Liver (tissue), 9 donors: Measurements from ENCODE around the gene DIPK1B. TPM values are rescaled to one million over a fixed set of nuclear protein-coding genes. Genes with fewer than 3 reads are reported as not detected.
"Not testable (repeated sequence)": the region's sequence is repeated elsewhere in the genome, so short reads cannot be mapped to it uniquely, and the experiment has no call there.

Experiments used
- DNase-seq: peaks from one replicate; pipeline ENCODE4 v3.0.0-alpha.2; 2017; ENCODE audit warnings: low spot score
- H3K27ac ChIP-seq, 2 donors: one replicate each; pipeline ENCODE4 v1.7.0; 2013; ENCODE audit warnings: inconsistent platforms in 2 of 2, low read length in 2 of 2, control low read depth in 1 of 2, low read depth in 1 of 2, mild to moderate bottlenecking in 1 of 2
- H3K27me3 ChIP-seq, 4 donors: one replicate each; pipeline versions ENCODE4 v1.6.1 to v1.7.0; 2013; ENCODE audit warnings: low read length in 3 of 4, inconsistent platforms in 1 of 4, mild to moderate bottlenecking in 1 of 4, moderate library complexity in 1 of 4; ENCODE audit not compliant: control insufficient read depth in 4 of 4, insufficient read depth in 4 of 4
- H3K36me3 ChIP-seq, 4 donors: one replicate each; pipeline versions ENCODE4 v1.6.1 to v1.7.0; 2013; ENCODE audit warnings: low read length in 3 of 4, mild to moderate bottlenecking in 3 of 4, low read depth in 1 of 4, moderate library complexity in 1 of 4; ENCODE audit not compliant: control insufficient read depth in 4 of 4, insufficient read depth in 3 of 4
- H3K4me1 ChIP-seq, 4 donors: one replicate each; pipeline versions ENCODE4 v1.6.1 to v1.7.0; 2013; ENCODE audit warnings: low read length in 3 of 4, mild to moderate bottlenecking in 3 of 4, moderate library complexity in 1 of 4; ENCODE audit not compliant: control insufficient read depth in 4 of 4, insufficient read depth in 4 of 4
- H3K4me3 ChIP-seq, 3 donors: one replicate each; pipeline versions ENCODE4 v1.6.1 to v1.7.0; 2013; ENCODE audit warnings: low read length in 3 of 3, control low read depth in 1 of 3, low read depth in 1 of 3, mild to moderate bottlenecking in 1 of 3
- H3K9ac ChIP-seq, 2 donors: one replicate each; pipeline ENCODE4 v1.7.0; 2013; ENCODE audit warnings: low read length in 2 of 2, mild to moderate bottlenecking in 2 of 2, moderate library complexity in 2 of 2, control low read depth in 1 of 2, low read depth in 1 of 2
- H3K9me3 ChIP-seq, 4 donors: one replicate each; pipeline versions ENCODE4 v1.6.1 to v1.7.0; 2013; ENCODE audit warnings: low read length in 3 of 4; ENCODE audit not compliant: control insufficient read depth in 4 of 4
- FOXA1 ChIP-seq: IDR thresholded peaks from 2 replicates; pipeline ENCODE4 v1.6.1; 2016; ENCODE audit warnings: antibody characterized with exemption
- FOXA2 ChIP-seq: IDR thresholded peaks from 2 replicates; pipeline ENCODE4 v1.6.1; 2016; ENCODE audit warnings: antibody characterized with exemption
- GABPA ChIP-seq, 2 donors: IDR thresholded peaks in 1 of 2; conservative IDR thresholded peaks in 1 of 2; 2 replicates each; pipeline ENCODE4 v1.6.1; 2016; ENCODE audit warnings: antibody characterized with exemption in 2 of 2, mild to moderate bottlenecking in 1 of 2, moderate library complexity in 1 of 2
- HNF4A ChIP-seq, 2 donors: conservative IDR thresholded peaks; 2 replicates each; pipeline ENCODE4 v1.6.1; 2016; ENCODE audit warnings: antibody characterized with exemption in 2 of 2, mild to moderate bottlenecking in 2 of 2
- HNF4G ChIP-seq: IDR thresholded peaks from 2 replicates; pipeline ENCODE4 v1.6.1; 2016; ENCODE audit warnings: antibody characterized with exemption
- JUND ChIP-seq, 2 donors: IDR thresholded peaks; 2 replicates each; pipeline ENCODE4 v1.6.1; 2016; ENCODE audit warnings: antibody characterized with exemption in 2 of 2
- RAD21 ChIP-seq, 2 donors: IDR thresholded peaks; 2 replicates each; pipeline ENCODE4 v1.6.1; 2016; ENCODE audit warnings: antibody characterized with exemption in 2 of 2, mild to moderate bottlenecking in 2 of 2
- SP1 ChIP-seq: IDR thresholded peaks from 2 replicates; pipeline ENCODE4 v1.6.1; 2018; ENCODE audit warnings: antibody characterized with exemption, mild to moderate bottlenecking
- TAF1 ChIP-seq: conservative IDR thresholded peaks from 2 replicates; pipeline ENCODE4 v1.6.1; 2016; ENCODE audit warnings: antibody characterized with exemption, mild to moderate bottlenecking
- YY1 ChIP-seq: IDR thresholded peaks from 2 replicates; pipeline ENCODE4 v1.6.1; 2016; ENCODE audit warnings: antibody characterized with exemption, mild to moderate bottlenecking
- WGBS: extraction: QIAGEN DNeasy Blood & Tissue Kit; methylation state at CpG from one replicate; pipeline ENCODE4 v1.1.7; 2013; 5-methylcytosine and 5-hydroxymethylcytosine counted together
- polyA plus RNA-seq, 2 donors: library from polyadenylated mRNA; stranded (reverse) in 1 of 2; unstranded in 1 of 2; fragments of 200-250 nt in 1 of 2; fragments of >200 nt in 1 of 2; fragmentation: Nextera tagmentation in 1 of 2; extraction: Ambion mirVana in 1 of 2; gene quantifications; one replicate each; pipeline versions ENCODE4 v1.2.1 to v1.2.3, GENCODE V29; 2013 to 2015
- total RNA-seq, 2 donors: library from RNA; depleted of rRNA; stranded (reverse); fragments of >200 nt; gene quantifications; one replicate each; pipeline ENCODE4 v1.2.3, GENCODE V29; 2014
- TF ChIP-seq, protein P1 (sequence below): fragments of 150-350 bp; IDR thresholded peaks from 2 replicates; pipeline ENCODE4 v1.5.1; 2017; ENCODE audit warnings: improper control_type of control experiment, low read depth, low read length; ENCODE audit not compliant: missing input control
- TF ChIP-seq, protein P2 (sequence below): IDR thresholded peaks from 2 replicates; pipeline ENCODE4 v1.6.1; 2016; ENCODE audit warnings: antibody characterized with exemption
- TF ChIP-seq, protein P3 (sequence below): IDR thresholded peaks from 2 replicates; pipeline ENCODE4 v1.6.1; 2016; ENCODE audit warnings: antibody characterized with exemption, mild to moderate bottlenecking
- donor health status: healthy.
- donor health status: healthy.
- donor health status: healthy.
- donor health status: healthy.
- donor health status: healthy.

DIPK1B gene
- total and polyA plus RNA-seq, 4 donors = 2.3 to 19.7 (median 5.2) TPM

DNA sequence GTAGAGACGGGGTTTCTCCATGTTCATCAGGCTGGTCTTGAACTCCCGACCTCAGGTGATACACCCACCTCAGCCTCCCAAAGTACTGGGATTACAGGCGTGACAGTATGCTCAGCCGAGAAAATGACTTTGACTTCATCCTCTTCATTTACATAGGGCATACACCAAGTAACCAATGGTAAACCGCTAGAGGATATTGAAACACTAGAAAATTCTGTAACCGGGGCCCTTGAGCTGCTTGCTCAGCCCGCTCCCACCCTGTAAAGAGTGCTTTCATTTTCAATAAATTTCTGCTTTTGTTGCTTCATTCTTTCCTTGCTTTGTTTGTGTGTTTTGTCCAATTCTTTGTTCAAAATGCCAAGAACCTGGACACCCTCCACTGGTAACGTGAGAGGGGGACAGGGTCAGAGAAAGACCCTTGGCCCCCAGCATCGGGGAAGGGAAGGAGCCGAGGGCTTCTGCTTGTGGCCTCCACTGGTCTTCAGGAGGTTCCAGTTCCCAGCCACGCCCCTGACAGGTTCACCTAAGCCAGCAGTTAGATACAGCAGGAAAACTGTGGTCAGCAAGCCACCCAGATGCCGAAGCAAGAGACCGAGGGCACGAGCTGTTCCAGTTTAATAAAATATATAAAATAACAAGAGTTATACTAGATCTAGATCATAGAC lies 53.5 kb downstream of the DIPK1B start:
- not testable (repeated sequence) for H3K4me3 ChIP-seq, H3K4me1 ChIP-seq, H3K27me3 ChIP-seq, DNase-seq, H3K27ac ChIP-seq, H3K9me3 ChIP-seq, H3K9ac ChIP-seq, H3K36me3 ChIP-seq
- 77% methylated on average over 14 of the region's 14 CpGs for WGBS

DNA sequence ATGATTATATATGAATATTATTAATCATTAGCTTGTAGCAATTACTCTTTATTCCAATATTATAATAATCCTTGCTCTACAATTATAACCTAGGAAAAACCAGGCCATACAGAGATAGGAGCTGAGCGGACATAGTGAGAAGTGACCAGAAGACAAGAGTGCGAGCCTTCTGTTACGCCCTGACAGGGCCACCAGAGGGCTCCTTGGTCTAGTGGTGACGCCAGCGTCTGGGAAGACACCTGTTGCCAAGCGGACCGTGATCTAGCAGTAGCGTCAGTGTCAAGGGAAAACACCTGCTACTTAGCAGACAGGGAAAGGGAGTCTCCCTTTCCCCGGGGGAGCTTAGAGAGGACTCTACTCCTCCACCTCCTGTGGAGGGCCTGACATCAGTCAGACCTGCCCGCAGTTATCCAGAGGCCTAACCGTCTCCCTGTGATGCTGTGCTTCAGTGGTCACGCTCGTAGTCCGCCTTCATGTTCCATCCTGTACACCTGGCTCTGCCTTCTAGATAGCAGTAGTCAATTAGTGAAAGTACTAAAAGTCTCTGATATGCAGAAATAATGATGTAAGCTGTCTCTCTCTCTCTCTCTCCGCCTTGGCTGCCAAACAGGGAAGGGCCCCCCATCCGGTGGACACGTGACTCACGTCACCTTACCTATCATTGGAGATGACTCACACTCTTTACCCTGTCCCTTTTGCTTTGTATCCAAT lies 54.2 kb downstream of the DIPK1B start:
- TF ChIP-seq RAD21 (IDR thresholded peaks at IDR 0.05) = peak in 1 of 2 donors; percentile 52
- 48% methylated on average over 17 of the region's 18 CpGs for WGBS
- DNase-seq = not testable (repeated sequence)

DNA sequence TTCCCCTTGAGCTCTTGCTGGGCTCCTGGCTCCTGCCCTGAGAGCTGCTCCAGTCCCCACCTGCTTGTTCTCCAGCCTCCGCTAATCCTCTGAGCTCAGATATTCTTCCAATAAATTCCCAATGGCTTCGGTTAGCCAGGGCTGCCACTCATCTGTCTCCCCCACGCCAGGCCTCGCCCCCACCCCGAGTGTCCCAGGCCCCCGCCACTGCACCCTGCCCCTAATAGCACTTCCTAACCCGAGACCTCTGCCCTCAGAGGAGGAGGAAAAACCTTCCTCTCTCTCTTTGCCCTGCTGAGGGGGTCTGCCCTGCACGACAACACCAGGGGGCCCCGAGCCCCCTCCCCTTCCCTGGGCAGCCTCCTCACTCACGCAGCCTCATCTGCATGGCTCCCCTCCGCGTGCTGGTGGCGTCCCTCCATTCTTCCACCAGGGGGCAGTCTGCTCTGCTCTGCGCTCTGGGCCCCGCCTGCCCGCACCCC lies 57.4 kb downstream of the DIPK1B start:
- TF ChIP-seq, protein P1, sequence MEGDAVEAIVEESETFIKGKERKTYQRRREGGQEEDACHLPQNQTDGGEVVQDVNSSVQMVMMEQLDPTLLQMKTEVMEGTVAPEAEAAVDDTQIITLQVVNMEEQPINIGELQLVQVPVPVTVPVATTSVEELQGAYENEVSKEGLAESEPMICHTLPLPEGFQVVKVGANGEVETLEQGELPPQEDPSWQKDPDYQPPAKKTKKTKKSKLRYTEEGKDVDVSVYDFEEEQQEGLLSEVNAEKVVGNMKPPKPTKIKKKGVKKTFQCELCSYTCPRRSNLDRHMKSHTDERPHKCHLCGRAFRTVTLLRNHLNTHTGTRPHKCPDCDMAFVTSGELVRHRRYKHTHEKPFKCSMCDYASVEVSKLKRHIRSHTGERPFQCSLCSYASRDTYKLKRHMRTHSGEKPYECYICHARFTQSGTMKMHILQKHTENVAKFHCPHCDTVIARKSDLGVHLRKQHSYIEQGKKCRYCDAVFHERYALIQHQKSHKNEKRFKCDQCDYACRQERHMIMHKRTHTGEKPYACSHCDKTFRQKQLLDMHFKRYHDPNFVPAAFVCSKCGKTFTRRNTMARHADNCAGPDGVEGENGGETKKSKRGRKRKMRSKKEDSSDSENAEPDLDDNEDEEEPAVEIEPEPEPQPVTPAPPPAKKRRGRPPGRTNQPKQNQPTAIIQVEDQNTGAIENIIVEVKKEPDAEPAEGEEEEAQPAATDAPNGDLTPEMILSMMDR = peak; percentile 43
- TF ChIP-seq RAD21 (IDR thresholded peaks at IDR 0.05) = peak in 1 of 2 donors; percentile 11
- TF ChIP-seq FOXA1 = no peak
- no peak overlapping the region for H3K9ac ChIP-seq

More for the DNA sequence above, 54.2 kb downstream of the DIPK1B start:
- not testable (repeated sequence) for H3K9me3 ChIP-seq, H3K4me3 ChIP-seq, H3K27me3 ChIP-seq, H3K9ac ChIP-seq, H3K27ac ChIP-seq, H3K4me1 ChIP-seq, H3K36me3 ChIP-seq

DNA sequence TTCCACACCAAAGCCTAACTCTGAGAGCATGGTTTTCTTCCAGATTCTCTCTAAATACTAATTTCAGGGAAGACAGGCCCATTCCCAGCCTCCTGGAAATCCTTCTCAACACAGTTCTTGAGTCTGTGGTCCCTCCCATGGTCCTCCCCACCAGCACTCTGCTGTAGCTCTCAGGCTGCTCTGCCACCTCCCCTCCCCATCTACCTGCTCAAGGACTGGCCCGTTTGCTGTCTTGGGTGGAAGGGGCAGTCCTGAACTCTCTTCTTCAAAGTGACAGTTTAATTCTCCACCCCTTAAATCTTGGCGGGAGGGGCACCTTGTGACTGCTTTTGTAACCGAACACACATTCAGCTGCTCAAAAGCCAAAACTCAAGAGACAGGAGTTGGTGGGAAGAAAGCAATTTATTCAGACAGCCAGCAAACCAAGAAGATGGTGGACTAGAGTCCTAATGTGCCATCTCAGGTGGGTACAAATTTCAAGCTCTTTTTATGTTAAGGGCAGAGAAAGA lies 59.6 kb downstream of the DIPK1B start:
- DNase-seq = no peak
- no peaks in the 10 kb centered on the region for H3K36me3 ChIP-seq
- no peak overlapping the region for H3K4me3 ChIP-seq
- peaks cover 4 to 8% (median 5%) of the 10 kb centered on the region in 4 donors for H3K9me3 ChIP-seq
- WGBS = 86% methylated on average over 3 of the region's 3 CpGs
- no peaks in the 10 kb centered on the region for H3K4me1 ChIP-seq
- no peaks in the 10 kb centered on the region for H3K27me3 ChIP-seq
- no peak overlapping the region for H3K27ac ChIP-seq
- no peak overlapping the region for H3K9ac ChIP-seq
- TF ChIP-seq TAF1 = no peak
- no peak for TF ChIP-seq YY1
- TF ChIP-seq, protein P1 = no peak
- TF ChIP-seq SP1 = no peak
- TF ChIP-seq FOXA1 = no peak
- no peak for TF ChIP-seq HNF4A (conservative IDR thresholded peaks at IDR 0.05)
- no peak for TF ChIP-seq RAD21 (IDR thresholded peaks at IDR 0.05)
- TF ChIP-seq, protein P2, sequence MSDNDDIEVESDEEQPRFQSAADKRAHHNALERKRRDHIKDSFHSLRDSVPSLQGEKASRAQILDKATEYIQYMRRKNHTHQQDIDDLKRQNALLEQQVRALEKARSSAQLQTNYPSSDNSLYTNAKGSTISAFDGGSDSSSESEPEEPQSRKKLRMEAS = no peak
- no peak for TF ChIP-seq GABPA (IDR thresholded peaks at IDR 0.05 in 1 of 2, conservative IDR thresholded peaks at IDR 0.05 in 1 of 2)
- no peak for TF ChIP-seq FOXA2
- no peak for TF ChIP-seq HNF4G
- TF ChIP-seq, protein P3, sequence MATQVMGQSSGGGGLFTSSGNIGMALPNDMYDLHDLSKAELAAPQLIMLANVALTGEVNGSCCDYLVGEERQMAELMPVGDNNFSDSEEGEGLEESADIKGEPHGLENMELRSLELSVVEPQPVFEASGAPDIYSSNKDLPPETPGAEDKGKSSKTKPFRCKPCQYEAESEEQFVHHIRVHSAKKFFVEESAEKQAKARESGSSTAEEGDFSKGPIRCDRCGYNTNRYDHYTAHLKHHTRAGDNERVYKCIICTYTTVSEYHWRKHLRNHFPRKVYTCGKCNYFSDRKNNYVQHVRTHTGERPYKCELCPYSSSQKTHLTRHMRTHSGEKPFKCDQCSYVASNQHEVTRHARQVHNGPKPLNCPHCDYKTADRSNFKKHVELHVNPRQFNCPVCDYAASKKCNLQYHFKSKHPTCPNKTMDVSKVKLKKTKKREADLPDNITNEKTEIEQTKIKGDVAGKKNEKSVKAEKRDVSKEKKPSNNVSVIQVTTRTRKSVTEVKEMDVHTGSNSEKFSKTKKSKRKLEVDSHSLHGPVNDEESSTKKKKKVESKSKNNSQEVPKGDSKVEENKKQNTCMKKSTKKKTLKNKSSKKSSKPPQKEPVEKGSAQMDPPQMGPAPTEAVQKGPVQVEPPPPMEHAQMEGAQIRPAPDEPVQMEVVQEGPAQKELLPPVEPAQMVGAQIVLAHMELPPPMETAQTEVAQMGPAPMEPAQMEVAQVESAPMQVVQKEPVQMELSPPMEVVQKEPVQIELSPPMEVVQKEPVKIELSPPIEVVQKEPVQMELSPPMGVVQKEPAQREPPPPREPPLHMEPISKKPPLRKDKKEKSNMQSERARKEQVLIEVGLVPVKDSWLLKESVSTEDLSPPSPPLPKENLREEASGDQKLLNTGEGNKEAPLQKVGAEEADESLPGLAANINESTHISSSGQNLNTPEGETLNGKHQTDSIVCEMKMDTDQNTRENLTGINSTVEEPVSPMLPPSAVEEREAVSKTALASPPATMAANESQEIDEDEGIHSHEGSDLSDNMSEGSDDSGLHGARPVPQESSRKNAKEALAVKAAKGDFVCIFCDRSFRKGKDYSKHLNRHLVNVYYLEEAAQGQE = no peak
- no peak for TF ChIP-seq JUND (IDR thresholded peaks at IDR 0.05)

More for the DNA sequence above, 57.4 kb downstream of the DIPK1B start:
- no peak overlapping the region for H3K4me3 ChIP-seq
- WGBS = 23% methylated on average over 16 of the region's 16 CpGs
- no peak overlapping the region for H3K27ac ChIP-seq
- H3K27me3 ChIP-seq = no peaks in the 10 kb centered on the region
- no peak for DNase-seq
- H3K36me3 ChIP-seq = no peaks in the 10 kb centered on the region
- peaks cover 4 to 8% (median 5%) of the 10 kb centered on the region in 4 donors for H3K9me3 ChIP-seq
- no peaks in the 10 kb centered on the region for H3K4me1 ChIP-seq
